Osteoblast (primary cell): ENCODE results near the gene FIBIN. TPM values are rescaled to one million over a fixed set of nuclear protein-coding genes. Genes with fewer than 3 reads are reported as not detected.
A peak's percentile ranks its signal among the peaks of the same experiment; 100 is the strongest.
"Not testable (repeated sequence)": the region's sequence is repeated elsewhere in the genome, so short reads cannot be mapped to it uniquely, and the experiment has no call there.

Experiments
- DNase-seq: peaks from one replicate; pipeline ENCODE4 v3.0.0; 2011; ENCODE audit warnings: low spot score, mixed read lengths; ENCODE audit not compliant: insufficient read length; ENCODE audit errors: missing footprints
- H2AFZ ChIP-seq: 2 replicates; pipeline ENCODE4 v1.6.0; 2011; ENCODE audit warnings: mild to moderate bottlenecking, low read length
- H3K27ac ChIP-seq: 2 replicates; pipeline ENCODE4 v1.5.1; 2011; ENCODE audit warnings: mild to moderate bottlenecking, low read depth, low read length, moderate library complexity
- H3K27me3 ChIP-seq: 2 replicates; pipeline ENCODE4 v1.6.0; 2012; ENCODE audit warnings: mild to moderate bottlenecking, control low read depth, inconsistent platforms, low read length, moderate library complexity; ENCODE audit not compliant: insufficient read depth
- H3K36me3 ChIP-seq: 2 replicates; pipeline ENCODE4 v1.5.1; 2011; ENCODE audit warnings: mild to moderate bottlenecking, low read length, control low read depth, moderate library complexity; ENCODE audit not compliant: insufficient read depth
- H3K4me1 ChIP-seq: 2 replicates; pipeline ENCODE4 v1.5.1; 2011; ENCODE audit warnings: mild to moderate bottlenecking, low read length, control low read depth, moderate library complexity; ENCODE audit not compliant: insufficient read depth
- H3K4me2 ChIP-seq: 2 replicates; pipeline ENCODE4 v1.6.0; 2011; ENCODE audit warnings: mild to moderate bottlenecking, low read length; ENCODE audit not compliant: insufficient read depth
- H3K4me3 ChIP-seq: fragments of 200-600 bp; sonication (generic); 3 replicates; pipeline ENCODE4 v1.5.1; 2012; ENCODE audit warnings: mild to moderate bottlenecking, low read length, inconsistent platforms; ENCODE audit not compliant: insufficient read depth
- H3K79me2 ChIP-seq: 2 replicates; pipeline ENCODE4 v1.6.0; 2012; ENCODE audit warnings: mild to moderate bottlenecking, low read length, control low read depth, inconsistent platforms; ENCODE audit not compliant: insufficient read depth
- H3K9me3 ChIP-seq: 2 replicates; pipeline ENCODE4 v1.5.1; 2011; ENCODE audit warnings: low read depth, low read length, control low read depth
- H4K20me1 ChIP-seq: 2 replicates; pipeline ENCODE4 v1.6.0; 2012; ENCODE audit warnings: mild to moderate bottlenecking, low read length, control low read depth; ENCODE audit not compliant: insufficient read depth
- CTCF ChIP-seq: IDR thresholded peaks from 2 replicates; pipeline ENCODE4 v1.5.1; 2011; ENCODE audit warnings: mild to moderate bottlenecking, low read depth, low read length, moderate library complexity; ENCODE audit errors: extremely low read depth
- total RNA-seq: library from RNA; depleted of rRNA; stranded (reverse); fragments of >200 nt; gene quantifications from 2 replicates; pipeline ENCODE4 v1.2.3, GENCODE V29; 2012

The FIBIN gene
- total RNA-seq, 1 donor, result 30.0 TPM

GRCh38 chr11:26960281-26960680 is 33.6 kb upstream of the FIBIN start:
- H3K27ac ChIP-seq, result no peak overlapping the region
- no peaks in the 10 kb centered on the region for H3K27me3 ChIP-seq
- no peaks in the 10 kb centered on the region for H3K9me3 ChIP-seq
- H3K4me2 ChIP-seq, result no peak overlapping the region
- no peaks in the 10 kb centered on the region for H3K36me3 ChIP-seq
- H3K79me2 ChIP-seq, result no peaks in the 10 kb centered on the region
- peak; percentile 86 for DNase-seq
- no peak overlapping the region for H3K4me3 ChIP-seq
- H4K20me1 ChIP-seq, result no peaks in the 10 kb centered on the region
- H3K4me1 ChIP-seq, result no peaks in the 10 kb centered on the region
- no peak overlapping the region for H2AFZ ChIP-seq
- no peak for TF ChIP-seq CTCF

GRCh38 chr11:26963764-26964163 is 30.1 kb upstream of the FIBIN start:
- no peaks in the 10 kb centered on the region for H3K36me3 ChIP-seq
- no peaks in the 10 kb centered on the region for H3K4me1 ChIP-seq
- no peak for TF ChIP-seq CTCF
- H2AFZ ChIP-seq, result no peak overlapping the region
- H4K20me1 ChIP-seq, result no peaks in the 10 kb centered on the region
- no peaks in the 10 kb centered on the region for H3K27me3 ChIP-seq
- H3K79me2 ChIP-seq, result no peaks in the 10 kb centered on the region
- no peak overlapping the region for H3K4me2 ChIP-seq
- no peak overlapping the region for H3K27ac ChIP-seq
- no peak overlapping the region for H3K4me3 ChIP-seq
- no peak for DNase-seq
- no peaks in the 10 kb centered on the region for H3K9me3 ChIP-seq

- Histone ChIP-seq H4K20me1 (no peaks in the 10 kb centered on the region), H2AFZ (no peak overlapping the region), H3K4me3 (no peak overlapping the region), H3K9me3 (no peaks in the 10 kb centered on the region), H3K36me3 (no peaks in the 10 kb centered on the region), H3K27me3 (no peaks in the 10 kb centered on the region), H3K79me2 (no peaks in the 10 kb centered on the region), H3K27ac (no peak overlapping the region), H3K4me2 (no peak overlapping the region), H3K4me1 (no peaks in the 10 kb centered on the region)
- no peak for TF ChIP-seq CTCF
- DNase-seq, result no peak
Observed at GRCh38 chr11:26964339-26964738, 29.6 kb upstream of the FIBIN start.

- not testable (repeated sequence) for H3K79me2 ChIP-seq, H4K20me1 ChIP-seq, H3K4me2 ChIP-seq, DNase-seq, H2AFZ ChIP-seq, H3K4me3 ChIP-seq, H3K9me3 ChIP-seq, H3K27ac ChIP-seq, H3K4me1 ChIP-seq, H3K36me3 ChIP-seq, H3K27me3 ChIP-seq
Observed at GRCh38 chr11:26964847-26965485, 28.9 kb upstream of the FIBIN start.
